OCI-LY3 (cell line): ENCODE measurements around the gene CHCHD4.

Source experiments
- EZH2phosphoT487 ChIP-seq: fragments of 200-600 bp; shearing (Covaris generic); IDR thresholded peaks from 2 replicates; pipeline ENCODE4 v1.6.1; 2018; ENCODE audit warnings: antibody characterized with exemption, mixed run types, low read depth
- TF ChIP-seq, protein P1 (sequence below): fragments of 200-600, 300-600 bp; sonication (generic); IDR thresholded peaks from 2 replicates; pipeline ENCODE4 v1.5.1; 2014; ENCODE audit warnings: antibody characterized with exemption, low read length, low read depth

DNA sequence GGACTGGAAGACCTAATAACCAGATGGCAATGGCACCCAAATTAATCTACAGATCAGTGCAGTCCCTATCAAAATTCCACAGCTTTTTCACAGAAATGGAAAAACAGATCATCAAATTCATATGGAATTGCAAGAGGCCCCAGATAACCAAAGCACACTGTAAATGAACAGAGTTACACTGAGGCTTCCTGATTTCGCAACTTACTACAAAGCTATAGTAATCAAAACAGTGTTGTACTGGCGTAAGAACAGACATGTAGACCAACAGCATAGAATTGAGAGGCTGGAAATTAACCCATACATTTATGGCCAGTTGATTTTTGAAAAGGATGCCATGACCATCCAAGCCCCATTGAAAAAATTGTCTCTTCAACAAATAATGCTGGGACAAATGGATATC is 37.5 kb upstream of the CHCHD4 start:
- TF ChIP-seq, protein P1, sequence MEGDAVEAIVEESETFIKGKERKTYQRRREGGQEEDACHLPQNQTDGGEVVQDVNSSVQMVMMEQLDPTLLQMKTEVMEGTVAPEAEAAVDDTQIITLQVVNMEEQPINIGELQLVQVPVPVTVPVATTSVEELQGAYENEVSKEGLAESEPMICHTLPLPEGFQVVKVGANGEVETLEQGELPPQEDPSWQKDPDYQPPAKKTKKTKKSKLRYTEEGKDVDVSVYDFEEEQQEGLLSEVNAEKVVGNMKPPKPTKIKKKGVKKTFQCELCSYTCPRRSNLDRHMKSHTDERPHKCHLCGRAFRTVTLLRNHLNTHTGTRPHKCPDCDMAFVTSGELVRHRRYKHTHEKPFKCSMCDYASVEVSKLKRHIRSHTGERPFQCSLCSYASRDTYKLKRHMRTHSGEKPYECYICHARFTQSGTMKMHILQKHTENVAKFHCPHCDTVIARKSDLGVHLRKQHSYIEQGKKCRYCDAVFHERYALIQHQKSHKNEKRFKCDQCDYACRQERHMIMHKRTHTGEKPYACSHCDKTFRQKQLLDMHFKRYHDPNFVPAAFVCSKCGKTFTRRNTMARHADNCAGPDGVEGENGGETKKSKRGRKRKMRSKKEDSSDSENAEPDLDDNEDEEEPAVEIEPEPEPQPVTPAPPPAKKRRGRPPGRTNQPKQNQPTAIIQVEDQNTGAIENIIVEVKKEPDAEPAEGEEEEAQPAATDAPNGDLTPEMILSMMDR = no peak
- no peak for TF ChIP-seq EZH2phosphoT487
